ENCODE data around the gene CELF5. TPM values are rescaled to one million over a fixed set of nuclear protein-coding genes. Genes with fewer than 3 reads are reported as not detected.
"Not testable (repeated sequence)": the region's sequence is repeated elsewhere in the genome, so short reads cannot be mapped to it uniquely, and the experiment has no call there.

CELF5 gene
- total RNA-seq, 2 donors from 2014 or later, result 0.24 to 0.26 TPM

- no peaks in the 10 kb centered on the region for H3K36me3 Mint-ChIP-seq (ENCODE audit: low read depth)
- no peak overlapping the region for H3K4me3 Mint-ChIP-seq
- no peaks in the 10 kb centered on the region for H3K9me3 Mint-ChIP-seq
- peaks cover 9% of the 10 kb centered on the region for H3K27me3 Mint-ChIP-seq
- H3K27ac Mint-ChIP-seq, result no peak overlapping the region
- no peaks in the 10 kb centered on the region for H3K4me1 Mint-ChIP-seq
- peak; percentile 40 for ATAC-seq (replicated peaks)
Measured at GRCh38 chr19:3234800-3235199, 10.3 kb downstream of the CELF5 start.

GRCh38 chr19:3235604-3236003 lies 11.1 kb downstream of the CELF5 start:
- H3K9me3 Mint-ChIP-seq; H3K36me3 Mint-ChIP-seq (ENCODE audit: low read depth); H3K27me3 Mint-ChIP-seq; H3K4me1 Mint-ChIP-seq; H3K27ac Mint-ChIP-seq; ATAC-seq (replicated peaks); H3K4me3 Mint-ChIP-seq: not testable (repeated sequence)

- no peaks in the 10 kb centered on the region for H3K4me1 Mint-ChIP-seq
- no peaks in the 10 kb centered on the region for H3K36me3 Mint-ChIP-seq (ENCODE audit: low read depth)
- no peak for ATAC-seq (replicated peaks)
- no peak overlapping the region for H3K27ac Mint-ChIP-seq
- peaks cover 9% of the 10 kb centered on the region for H3K27me3 Mint-ChIP-seq
- no peaks in the 10 kb centered on the region for H3K9me3 Mint-ChIP-seq
- H3K4me3 Mint-ChIP-seq, result no peak overlapping the region
Measured at GRCh38 chr19:3236272-3236671, 11.8 kb downstream of the CELF5 start.

GRCh38 chr19:3238066-3238561 lies 13.7 kb downstream of the CELF5 start:
- Mint-ChIP-seq H3K27ac (no peak overlapping the region), H3K27me3 (peaks cover 8% of the 10 kb centered on the region), H3K9me3 (no peaks in the 10 kb centered on the region), H3K4me1 (no peaks in the 10 kb centered on the region), H3K36me3 (ENCODE audit: low read depth) (no peaks in the 10 kb centered on the region), H3K4me3 (no peak overlapping the region)
- no peak for ATAC-seq (replicated peaks)

GRCh38 chr19:3239367-3239766 lies 14.9 kb downstream of the CELF5 start:
- H3K27ac Mint-ChIP-seq, result no peak overlapping the region

GRCh38 chr19:3243819-3244700 lies 19.6 kb downstream of the CELF5 start:
- no peak overlapping the region for H3K4me3 Mint-ChIP-seq
- H3K36me3 Mint-ChIP-seq (ENCODE audit: low read depth), result no peaks in the 10 kb centered on the region
- no peak overlapping the region for H3K27ac Mint-ChIP-seq
- peaks cover 3% of the 10 kb centered on the region for H3K27me3 Mint-ChIP-seq
- no peaks in the 10 kb centered on the region for H3K9me3 Mint-ChIP-seq
- peak; percentile 38 for ATAC-seq (replicated peaks)
- H3K4me1 Mint-ChIP-seq, result no peaks in the 10 kb centered on the region

More at GRCh38 chr19:3239367-3239766, 14.9 kb downstream of the CELF5 start:
- no peak for ATAC-seq (replicated peaks)
- H3K9me3 Mint-ChIP-seq, result no peaks in the 10 kb centered on the region
- H3K4me1 Mint-ChIP-seq, result no peaks in the 10 kb centered on the region
- peaks cover 3% of the 10 kb centered on the region for H3K27me3 Mint-ChIP-seq
- no peak overlapping the region for H3K4me3 Mint-ChIP-seq
- no peaks in the 10 kb centered on the region for H3K36me3 Mint-ChIP-seq (ENCODE audit: low read depth)

- H3K9me3 Mint-ChIP-seq, result no peaks in the 10 kb centered on the region
- no peak overlapping the region for H3K4me3 Mint-ChIP-seq
- H3K36me3 Mint-ChIP-seq (ENCODE audit: low read depth), result no peaks in the 10 kb centered on the region
- H3K27ac Mint-ChIP-seq, result no peak overlapping the region
- no peak for ATAC-seq (replicated peaks)
- peaks cover 5% of the 10 kb centered on the region for H3K27me3 Mint-ChIP-seq
- peaks cover 4% of the 10 kb centered on the region for H3K4me1 Mint-ChIP-seq
Measured at GRCh38 chr19:3245050-3245449, 20.6 kb downstream of the CELF5 start.

- Mint-ChIP-seq H3K4me1 (peaks cover 4% of the 10 kb centered on the region), H3K9me3 (no peaks in the 10 kb centered on the region), H3K27ac (no peak overlapping the region), H3K27me3 (peaks cover 12% of the 10 kb centered on the region), H3K4me3 (no peak overlapping the region), H3K36me3 (ENCODE audit: low read depth) (no peaks in the 10 kb centered on the region)
- ATAC-seq (replicated peaks), result no peak
Measured at GRCh38 chr19:3248728-3249326, 24.4 kb downstream of the CELF5 start.

GRCh38 chr19:3249408-3249807 lies 24.9 kb downstream of the CELF5 start:
- Mint-ChIP-seq H3K27ac (no peak overlapping the region), H3K9me3 (peaks cover 2% of the 10 kb centered on the region), H3K27me3 (peaks cover 17% of the 10 kb centered on the region), H3K4me1 (peaks cover 4% of the 10 kb centered on the region), H3K36me3 (ENCODE audit: low read depth) (no peaks in the 10 kb centered on the region), H3K4me3 (no peak overlapping the region)
- ATAC-seq (replicated peaks), result peak; percentile 71

- Mint-ChIP-seq H3K9me3 (peaks cover 4% of the 10 kb centered on the region), H3K4me3 (no peak overlapping the region), H3K27me3 (peaks cover 26% of the 10 kb centered on the region), H3K4me1 (peaks cover 4% of the 10 kb centered on the region), H3K27ac (no peak overlapping the region), H3K36me3 (ENCODE audit: low read depth) (no peaks in the 10 kb centered on the region)
- peak; percentile 63 for ATAC-seq (replicated peaks)
Measured at GRCh38 chr19:3250675-3251074, 26.2 kb downstream of the CELF5 start.

- Mint-ChIP-seq H3K27me3 (peaks cover 26% of the 10 kb centered on the region), H3K4me1 (peaks cover 4% of the 10 kb centered on the region), H3K27ac (no peak overlapping the region), H3K4me3 (no peak overlapping the region), H3K9me3 (peaks cover 4% of the 10 kb centered on the region), H3K36me3 (ENCODE audit: low read depth) (no peaks in the 10 kb centered on the region)
- no peak for ATAC-seq (replicated peaks)
Measured at GRCh38 chr19:3251229-3251628, 26.8 kb downstream of the CELF5 start.

- H3K9me3 Mint-ChIP-seq, result peaks cover 4% of the 10 kb centered on the region
- H3K36me3 Mint-ChIP-seq (ENCODE audit: low read depth), result no peaks in the 10 kb centered on the region
- ATAC-seq (replicated peaks), result no peak
- H3K4me1 Mint-ChIP-seq, result peaks cover 4% of the 10 kb centered on the region
- no peak overlapping the region for H3K27ac Mint-ChIP-seq
- no peak overlapping the region for H3K4me3 Mint-ChIP-seq
- peaks cover 26% of the 10 kb centered on the region for H3K27me3 Mint-ChIP-seq
Measured at GRCh38 chr19:3252650-3253049, 28.2 kb downstream of the CELF5 start.

GRCh38 chr19:3253270-3253669 lies 28.8 kb downstream of the CELF5 start:
- Mint-ChIP-seq H3K27ac (no peak overlapping the region), H3K4me1 (peaks cover 4% of the 10 kb centered on the region), H3K9me3 (peaks cover 4% of the 10 kb centered on the region), H3K36me3 (ENCODE audit: low read depth) (no peaks in the 10 kb centered on the region), H3K4me3 (no peak overlapping the region), H3K27me3 (peaks cover 26% of the 10 kb centered on the region)
- ATAC-seq (replicated peaks), result no peak

- H3K36me3 Mint-ChIP-seq (ENCODE audit: low read depth), result no peaks in the 10 kb centered on the region
- H3K9me3 Mint-ChIP-seq, result peaks cover 4% of the 10 kb centered on the region
- H3K4me3 Mint-ChIP-seq, result no peak overlapping the region
- ATAC-seq (replicated peaks), result no peak
- H3K27ac Mint-ChIP-seq, result no peak overlapping the region
- H3K27me3 Mint-ChIP-seq, result peaks cover 28% of the 10 kb centered on the region
- peaks cover under 1% of the 10 kb centered on the region for H3K4me1 Mint-ChIP-seq
Measured at GRCh38 chr19:3254520-3254919, 30.1 kb downstream of the CELF5 start.

- Mint-ChIP-seq H3K4me3 (no peak overlapping the region), H3K27ac (no peak overlapping the region), H3K4me1 (no peaks in the 10 kb centered on the region), H3K9me3 (peaks cover 4% of the 10 kb centered on the region), H3K36me3 (ENCODE audit: low read depth) (no peaks in the 10 kb centered on the region), H3K27me3 (peaks cover 22% of the 10 kb centered on the region)
- ATAC-seq (replicated peaks), result no peak
Measured at GRCh38 chr19:3257071-3257470, 32.6 kb downstream of the CELF5 start.

All from activated T-helper 17 cell treated with anti-CD3 and anti-CD28 coated beads, Interleukin-2, amount 50 U/mL, for 72 hours (primary cell).